ENCODE results near the gene APBA2. TPM values are rescaled to one million over a fixed set of nuclear protein-coding genes. Genes with fewer than 3 reads are reported as not detected.

Gene APBA2
- total RNA-seq, 4 donors from 2014 or later, result 5.4 to 15.3 (median 10.4) TPM

- no peak overlapping the region for H3K4me3 ChIP-seq
- no peak overlapping the region for H3K27ac ChIP-seq (replicated peaks in 1 of 4)
- 87% methylated on average over 7 of the region's 7 CpGs for WGBS
- no peaks in the 10 kb centered on the region for H3K4me1 ChIP-seq
- H3K36me3 ChIP-seq, result no peaks in the 10 kb centered on the region
- TF ChIP-seq POLR2A (IDR thresholded peaks at IDR 0.05; ENCODE audit: low read depth) (no peak), CTCF (IDR thresholded peaks at IDR 0.05) (no peak), EP300 (IDR thresholded peaks at IDR 0.05) (no peak)
- no peaks in the 10 kb centered on the region for H3K27me3 ChIP-seq
- H3K9me3 ChIP-seq, result peaks cover 0 to 5% (median 0%) of the 10 kb centered on the region in 4 donors
- DNase-seq (ENCODE audit: extremely low spot score), result no peak
- intact Hi-C loops (cut with DNase I), result no loop called here
Measured at GRCh38 chr15:29055876-29056275, 170.1 kb downstream of the APBA2 start.

GRCh38 chr15:29056839-29057450 lies 171.2 kb downstream of the APBA2 start:
- DNase-seq (ENCODE audit: extremely low spot score), result no peak
- H3K27me3 ChIP-seq, result no peaks in the 10 kb centered on the region
- peaks cover 0 to 5% (median 0%) of the 10 kb centered on the region in 4 donors for H3K9me3 ChIP-seq
- no peak overlapping the region for H3K27ac ChIP-seq (replicated peaks in 1 of 4)
- no peaks in the 10 kb centered on the region for H3K4me1 ChIP-seq
- 66% methylated on average over 4 of the region's 4 CpGs for WGBS
- TF ChIP-seq EP300 (IDR thresholded peaks at IDR 0.05) (no peak), CTCF (IDR thresholded peaks at IDR 0.05) (no peak), POLR2AphosphoS5 (IDR thresholded peaks at IDR 0.05) (no peak), POLR2A (IDR thresholded peaks at IDR 0.05; ENCODE audit: low read depth) (no peak)
- no peaks in the 10 kb centered on the region for H3K36me3 ChIP-seq
- intact Hi-C loops (cut with DNase I), result no loop called here
- H3K4me3 ChIP-seq, result no peak overlapping the region

GRCh38 chr15:29057856-29058255 lies 172.1 kb downstream of the APBA2 start:
- WGBS, result 85% methylated on average over 8 of the region's 8 CpGs
- intact Hi-C loops (cut with DNase I), result no loop called here
- no peaks in the 10 kb centered on the region for H3K36me3 ChIP-seq
- DNase-seq (ENCODE audit: extremely low spot score), result no peak
- H3K9me3 ChIP-seq, result peaks cover 0 to under 1% (median 0%) of the 10 kb centered on the region in 4 donors
- H3K27me3 ChIP-seq, result no peaks in the 10 kb centered on the region
- no peak overlapping the region for H3K4me3 ChIP-seq
- TF ChIP-seq POLR2AphosphoS5 (IDR thresholded peaks at IDR 0.05) (no peak), EP300 (IDR thresholded peaks at IDR 0.05) (no peak), CTCF (IDR thresholded peaks at IDR 0.05) (no peak), POLR2A (IDR thresholded peaks at IDR 0.05; ENCODE audit: low read depth) (no peak)
- no peaks in the 10 kb centered on the region for H3K4me1 ChIP-seq
- H3K27ac ChIP-seq (replicated peaks in 1 of 4), result no peak overlapping the region

- TF ChIP-seq POLR2AphosphoS5 (IDR thresholded peaks at IDR 0.05), result no peak
- no peak for TF ChIP-seq POLR2A (IDR thresholded peaks at IDR 0.05; ENCODE audit: low read depth)
- no peak for TF ChIP-seq CTCF (IDR thresholded peaks at IDR 0.05)
- no peak for TF ChIP-seq EP300 (IDR thresholded peaks at IDR 0.05)
Measured at GRCh38 chr15:29058903-29059539, 173.2 kb downstream of the APBA2 start.

More at GRCh38 chr15:29058903-29059539, 173.2 kb downstream of the APBA2 start:
- Histone ChIP-seq H3K27ac (replicated peaks in 1 of 4) (no peak overlapping the region), H3K4me3 (no peak overlapping the region), H3K27me3 (no peaks in the 10 kb centered on the region), H3K9me3 (no peaks in the 10 kb centered on the region), H3K36me3 (no peaks in the 10 kb centered on the region), H3K4me1 (no peaks in the 10 kb centered on the region)
- WGBS, result 89% methylated on average over 6 of the region's 6 CpGs
- no peak for DNase-seq (ENCODE audit: extremely low spot score)
- intact Hi-C loops (cut with DNase I), result no loop called here
